Activated CD8-positive, alpha-beta memory T cell treated with anti-CD3 and anti-CD28 coated beads for 36 hours (primary cell): ENCODE measurements around the gene LRRC70. TPM values are rescaled to one million over a fixed set of nuclear protein-coding genes. Genes with fewer than 3 reads are reported as not detected.

Experiments
- CTCF ChIA-PET: fragments of 350-600 bp; sonication (Branson Sonifier 250); formaldehyde crosslinking; loops from one replicate; lab custom pipeline; 2021; ENCODE audit warnings: antibody characterized with exemption; lab: Charles Lee
- POLR2A ChIA-PET: fragments of 350-600 bp; sonication (Branson Sonifier 250); formaldehyde crosslinking; loops from one replicate; lab custom pipeline; 2021; ENCODE audit warnings: antibody characterized with exemption; lab: Charles Lee
- total RNA-seq, 2 experiments: library from RNA; stranded (reverse); gene quantifications; one replicate each; pipeline ENCODE4 v1.2.3, GENCODE V29; 2021

Gene LRRC70
- total RNA-seq, 2 experiments from 2014 or later, result 0.23 to 0.29 TPM

DNA sequence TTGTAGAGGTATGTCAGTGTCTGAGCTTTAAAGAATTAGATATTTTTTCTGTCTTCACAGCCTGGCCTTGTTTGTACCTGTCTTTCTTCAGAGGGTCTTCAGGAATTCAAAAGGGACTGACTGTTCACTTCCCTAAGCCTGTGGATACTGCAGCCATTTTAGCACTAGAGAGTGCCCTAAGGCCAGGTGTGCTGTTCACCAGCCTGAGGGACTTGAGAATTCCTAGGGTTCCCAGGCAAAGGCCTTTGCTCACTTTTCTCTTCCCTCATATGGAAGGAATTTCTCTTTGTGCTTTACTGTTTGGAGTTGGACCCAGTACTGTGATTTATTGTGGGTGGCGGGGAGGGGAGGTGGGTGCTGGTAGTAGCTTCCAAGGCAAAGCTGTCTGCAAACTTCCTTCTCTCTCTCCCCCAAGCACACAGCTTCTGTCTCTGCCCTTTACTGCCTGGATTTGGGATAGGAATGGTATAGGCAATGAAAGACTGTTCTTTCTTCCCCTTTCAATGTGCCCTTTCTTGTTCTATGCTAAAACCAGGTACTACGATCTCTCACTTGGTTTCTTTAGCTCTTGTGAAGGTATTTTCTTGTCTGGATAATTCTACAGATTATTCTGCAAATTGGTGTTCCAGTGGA is 9.7 kb upstream of the LRRC70 start:
- CTCF ChIA-PET, result interaction anchor here (0.6 to 1.2 kb wide), 2 partner anchors 21 to 88 kb away, joined by 3 to 4 read pairs; no protein-coding TSS in a partner anchor
- POLR2A ChIA-PET, result interaction anchor here (0.6 kb wide), 1 partner anchor 19 kb away, joined by 3 read pairs; no protein-coding TSS in a partner anchor

GRCh38 chr5:62569470-62569869 is 9.1 kb upstream of the LRRC70 start:
- POLR2A ChIA-PET, result no interaction called here
- CTCF ChIA-PET, result no interaction called here

DNA sequence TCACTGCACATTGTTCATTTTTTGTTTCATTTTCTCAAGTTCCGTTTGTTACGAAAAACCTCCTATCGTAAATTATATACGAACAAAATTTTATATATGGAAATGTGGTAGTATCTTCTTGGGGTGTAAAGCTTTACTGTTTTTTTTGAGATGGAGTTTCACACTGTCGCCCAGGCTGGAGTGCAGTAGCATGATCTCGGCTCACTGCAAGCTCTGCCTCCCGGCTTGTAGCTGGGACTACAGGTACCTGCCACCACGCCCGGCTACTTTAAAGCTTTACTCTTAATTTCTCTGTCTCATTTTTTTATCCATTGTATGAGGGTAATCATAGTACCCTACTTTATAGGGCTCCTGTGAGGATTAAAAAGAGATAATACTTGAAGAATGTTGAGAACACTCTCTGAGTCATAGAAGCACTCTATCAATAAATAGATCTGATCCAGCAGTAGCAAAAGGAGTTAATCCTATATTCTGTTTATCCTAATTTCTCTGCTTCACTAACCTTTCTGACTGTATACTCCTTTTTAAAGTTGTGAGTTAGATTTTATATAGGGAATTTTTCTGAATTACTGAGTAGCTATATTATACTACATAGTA is 5.6 kb upstream of the LRRC70 start:
- ChIA-PET POLR2A (no interaction called here), CTCF (no interaction called here)

- CTCF ChIA-PET, result no interaction called here
- POLR2A ChIA-PET, result interaction anchor here (1.1 kb wide), 1 partner anchor 37 kb away, joined by 4 read pairs; no protein-coding TSS in a partner anchor
Observed at GRCh38 chr5:62574599-62574998, 4.0 kb upstream of the LRRC70 start.

- ChIA-PET POLR2A (interaction anchor here (1.1 kb wide), 1 partner anchor 37 kb away, joined by 4 read pairs; no protein-coding TSS in a partner anchor), CTCF (no interaction called here)
Observed at GRCh38 chr5:62575066-62575465, 3.6 kb upstream of the LRRC70 start.

DNA sequence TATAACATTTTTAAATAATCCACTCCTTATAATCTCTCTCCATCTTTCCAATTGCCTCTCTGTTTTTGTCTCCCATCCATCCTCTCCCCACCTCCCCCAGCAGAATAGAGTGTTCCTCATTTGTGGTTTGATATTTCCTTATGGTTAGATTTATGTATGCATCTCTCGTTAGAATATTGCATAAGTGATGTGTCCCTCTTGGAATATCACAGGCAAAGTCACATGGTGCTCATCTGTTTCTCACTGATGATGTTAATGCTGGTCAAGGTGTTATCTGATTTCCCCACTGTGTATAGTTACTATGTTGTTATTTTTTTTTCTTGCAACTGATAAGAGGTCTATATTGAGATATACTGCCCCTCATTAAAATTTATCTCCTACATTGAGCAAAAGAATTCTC is 3.1 kb upstream of the LRRC70 start:
- CTCF ChIA-PET, result no interaction called here
- POLR2A ChIA-PET, result no interaction called here

DNA sequence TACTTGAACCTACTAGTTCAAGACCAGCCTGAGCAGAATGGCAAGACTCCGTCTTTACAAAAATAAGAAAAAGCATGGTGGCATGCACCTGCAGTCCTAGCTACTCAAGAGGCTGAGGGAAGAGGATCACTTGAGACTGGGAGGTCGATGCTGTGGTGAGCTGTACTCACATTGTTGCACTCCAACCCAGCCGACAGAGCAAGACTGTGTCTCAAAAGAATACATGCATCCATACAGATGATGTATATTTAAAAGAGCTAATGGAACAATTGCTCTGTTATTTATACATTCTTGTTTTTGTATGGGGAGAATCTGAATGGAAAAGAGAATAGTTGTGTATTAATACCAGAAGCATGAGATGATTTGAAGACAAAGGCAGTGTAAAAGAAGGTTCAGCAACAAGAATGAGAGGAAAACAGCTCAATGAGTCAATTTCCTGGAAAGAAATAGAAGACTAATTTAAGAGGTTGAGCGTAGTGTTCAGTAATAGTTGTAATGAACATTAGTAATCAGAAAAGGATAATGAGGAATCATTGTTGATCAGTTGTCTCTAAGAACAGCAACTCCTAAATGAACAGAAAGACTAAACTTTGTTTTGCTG is 1.9 kb upstream of the LRRC70 start:
- POLR2A ChIA-PET, result interaction anchor here (0.6 to 1.0 kb wide), 2 partner anchors 70 to 271 kb away, joined by 3 to 4 read pairs; partner anchors contain the start of gene KIF2A
- CTCF ChIA-PET, result interaction anchor here (0.5 kb wide), 1 partner anchor 12 kb away, joined by 3 read pairs; no protein-coding TSS in a partner anchor

GRCh38 chr5:62577488-62577887 is 1.1 kb upstream of the LRRC70 start:
- ChIA-PET CTCF (no interaction called here), POLR2A (interaction anchor here (0.5 kb wide), 1 partner anchor 1420 kb away, joined by 5 read pairs; no protein-coding TSS in a partner anchor)

DNA sequence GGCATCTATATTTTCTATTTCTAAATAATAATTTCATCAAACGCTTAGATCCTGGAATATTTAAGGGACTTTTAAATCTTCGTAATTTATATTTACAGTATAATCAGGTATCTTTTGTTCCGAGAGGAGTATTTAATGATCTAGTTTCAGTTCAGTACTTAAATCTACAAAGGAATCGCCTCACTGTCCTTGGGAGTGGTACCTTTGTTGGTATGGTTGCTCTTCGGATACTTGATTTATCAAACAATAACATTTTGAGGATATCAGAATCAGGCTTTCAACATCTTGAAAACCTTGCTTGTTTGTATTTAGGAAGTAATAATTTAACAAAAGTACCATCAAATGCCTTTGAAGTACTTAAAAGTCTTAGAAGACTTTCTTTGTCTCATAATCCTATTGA is 1.1 kb downstream of the LRRC70 start:
- ChIA-PET CTCF (no interaction called here), POLR2A (no interaction called here)

DNA sequence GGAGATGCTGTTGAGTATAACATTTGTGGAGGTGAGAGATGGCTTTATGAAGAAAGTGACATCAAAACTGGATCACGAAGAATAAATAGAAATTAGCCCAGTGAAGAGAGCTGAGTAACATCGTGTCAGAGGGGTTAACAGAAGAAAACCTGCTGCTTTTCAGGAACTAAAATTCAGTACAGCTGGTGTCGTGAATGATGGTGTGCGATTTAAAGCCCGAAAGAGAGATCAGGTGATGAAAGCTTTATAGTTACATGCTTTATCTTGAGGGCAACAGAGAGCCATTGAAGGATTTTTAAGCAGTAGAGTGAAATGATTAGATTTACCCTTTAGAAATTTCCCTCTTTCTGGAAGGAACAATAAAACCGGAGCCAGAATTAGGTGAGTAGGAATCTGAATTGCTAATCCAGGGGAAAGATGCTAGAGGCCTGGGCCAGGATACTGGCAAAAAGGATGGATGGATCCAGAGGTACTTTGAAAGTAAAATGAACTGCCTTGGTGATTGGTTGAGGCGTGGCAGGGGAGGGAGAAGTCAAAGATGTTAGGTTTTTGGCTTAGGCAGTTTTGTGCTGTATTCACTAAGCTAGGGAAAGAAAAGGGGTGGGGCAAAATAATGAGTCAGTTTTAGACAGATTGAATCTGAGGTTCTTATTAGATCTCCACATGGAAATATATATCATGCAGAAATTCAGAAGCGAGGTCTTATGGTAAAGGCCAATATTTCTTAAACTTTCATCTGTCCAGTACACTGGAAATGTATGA is 3.4 kb downstream of the LRRC70 start:
- ChIA-PET POLR2A (no interaction called here), CTCF (no interaction called here)

GRCh38 chr5:62584391-62584790 is 5.8 kb downstream of the LRRC70 start:
- ChIA-PET POLR2A (interaction anchor here (0.7 kb wide), 1 partner anchor 87 kb away, joined by 15 read pairs; no protein-coding TSS in a partner anchor), CTCF (interaction anchor here (0.7 kb wide), 1 partner anchor 911 kb away, joined by 5 read pairs; no protein-coding TSS in a partner anchor)

- CTCF ChIA-PET, result no interaction called here
- POLR2A ChIA-PET, result no interaction called here
Observed at GRCh38 chr5:62585306-62585705, 6.7 kb downstream of the LRRC70 start.

- POLR2A ChIA-PET, result no interaction called here
- CTCF ChIA-PET, result no interaction called here
Observed at GRCh38 chr5:62585751-62586150, 7.1 kb downstream of the LRRC70 start.

DNA sequence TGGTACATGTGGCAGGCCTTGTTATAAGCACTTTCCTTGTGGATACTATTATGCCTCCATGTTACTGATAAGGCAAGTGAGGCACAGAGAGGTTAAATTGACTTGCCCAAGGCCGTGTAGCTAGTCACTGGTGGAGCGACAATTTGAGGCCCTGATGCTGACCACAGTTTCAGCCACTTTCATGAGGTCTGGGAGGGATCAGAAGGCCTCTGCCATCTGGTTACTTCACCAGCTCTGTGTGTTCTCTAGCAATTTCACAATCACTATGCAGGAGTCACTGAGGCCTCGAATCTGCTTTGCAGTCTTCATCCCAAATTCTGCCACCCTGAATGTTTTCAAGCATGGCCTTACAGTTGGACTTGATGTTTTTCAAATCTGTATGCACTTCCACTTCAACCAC is 9.1 kb downstream of the LRRC70 start:
- POLR2A ChIA-PET, result no interaction called here
- CTCF ChIA-PET, result no interaction called here

DNA sequence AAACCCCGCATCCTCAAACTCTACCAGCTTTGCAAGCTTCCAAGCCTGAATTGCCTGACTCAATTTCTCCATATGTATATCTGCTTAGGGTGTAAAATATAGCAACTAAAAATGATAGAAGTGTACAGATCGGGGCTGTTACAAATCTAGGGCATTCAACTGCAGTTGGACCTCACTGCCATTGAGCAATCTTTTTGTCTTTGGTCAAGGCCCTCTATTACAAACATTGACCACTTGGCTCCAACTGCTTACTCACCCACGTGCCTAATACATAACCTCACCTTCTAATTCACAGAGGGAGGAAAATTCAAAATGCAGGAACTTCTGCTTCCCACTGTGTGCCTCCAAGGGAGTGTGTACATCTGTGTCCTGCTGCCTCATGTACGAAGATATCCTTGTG is 10.0 kb downstream of the LRRC70 start:
- ChIA-PET POLR2A (no interaction called here), CTCF (interaction anchor here (0.7 kb wide), 1 partner anchor 12 kb away, joined by 3 read pairs; no protein-coding TSS in a partner anchor)

DNA sequence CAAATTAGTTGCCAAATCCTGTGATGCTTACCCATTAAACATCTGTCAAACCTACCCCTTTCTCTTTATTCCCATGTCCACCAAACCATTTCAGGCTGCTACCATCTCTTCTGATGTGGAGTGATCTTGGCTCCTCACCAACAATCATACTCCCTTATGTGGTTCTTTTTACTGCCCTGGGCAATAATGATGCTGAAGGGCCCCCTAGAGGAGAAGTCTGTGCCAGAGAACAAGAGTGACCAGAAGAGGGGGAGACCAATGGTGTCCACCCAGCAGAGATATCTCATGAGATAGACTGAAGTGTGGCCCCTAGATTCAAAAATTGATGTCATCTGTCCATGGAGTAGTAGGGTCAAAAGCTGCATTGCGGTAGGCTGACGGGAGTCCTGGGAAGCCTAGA is 10.9 kb downstream of the LRRC70 start:
- CTCF ChIA-PET, result no interaction called here

GRCh38 chr5:62590387-62590786 is 11.8 kb downstream of the LRRC70 start:
- CTCF ChIA-PET, result no interaction called here
- POLR2A ChIA-PET, result no interaction called here

More for the DNA sequence above, 10.9 kb downstream of the LRRC70 start:
- POLR2A ChIA-PET, result no interaction called here

DNA sequence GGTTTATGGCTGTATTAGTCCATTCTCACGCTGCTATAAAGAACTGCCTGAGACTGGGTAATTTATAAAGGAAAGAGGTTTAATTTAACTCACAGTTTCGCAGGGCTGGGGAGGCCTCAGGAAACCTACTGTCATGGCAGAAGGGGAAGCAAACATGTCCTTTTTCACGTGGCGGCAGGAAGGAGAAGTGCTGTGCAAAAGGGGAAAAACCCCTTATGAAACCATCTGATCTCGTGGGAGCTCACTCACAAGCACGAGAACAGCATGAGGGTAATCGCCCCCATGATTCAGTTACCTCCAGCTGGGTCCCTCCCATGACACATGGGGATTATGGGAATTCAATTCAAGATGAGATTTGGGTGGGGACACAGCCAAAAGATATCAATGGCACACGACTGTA is 13.9 kb downstream of the LRRC70 start:
- ChIA-PET POLR2A (no interaction called here), CTCF (no interaction called here)

- ChIA-PET CTCF (no interaction called here), POLR2A (no interaction called here)
Observed at GRCh38 chr5:62593331-62593730, 14.7 kb downstream of the LRRC70 start.
